HepG2 (cell line): ENCODE results near the gene INAFM1. TPM values are rescaled to one million over a fixed set of nuclear protein-coding genes. Genes with fewer than 3 reads are reported as not detected.

Source experiments
- ATAD3A ChIP-seq: sonication (generic); formaldehyde crosslinking; IDR thresholded peaks from 2 replicates; pipeline ENCODE4 v1.4.0; 2020; ENCODE audit warnings: missing genetic modification reagents
- DNMT1 ChIP-seq: sonication (generic); formaldehyde crosslinking; IDR thresholded peaks from 2 replicates; pipeline ENCODE4 v1.5.1; 2020; ENCODE audit warnings: mild to moderate bottlenecking, missing genetic modification reagents
- DRAP1 ChIP-seq: IDR thresholded peaks from 2 replicates; pipeline ENCODE4 v1.6.1; 2016; ENCODE audit warnings: missing genetic modification reagents, missing compliant biosample characterization
- E2F1 ChIP-seq: sonication (generic); formaldehyde crosslinking; IDR thresholded peaks from 2 replicates; pipeline ENCODE4 v1.5.0; 2020; ENCODE audit warnings: missing genetic modification reagents
- IRF1 ChIP-seq: sonication (generic); formaldehyde crosslinking; IDR thresholded peaks from 2 replicates; pipeline ENCODE4 v1.4.0; 2020; ENCODE audit warnings: low read depth, mild to moderate bottlenecking, missing genetic modification reagents
- MATR3 ChIP-seq: sonication (generic); formaldehyde crosslinking; IDR thresholded peaks from 2 replicates; pipeline ENCODE4 v1.4.0; 2020; ENCODE audit warnings: missing genetic modification reagents
- NFIB ChIP-seq: sonication (generic); formaldehyde crosslinking; IDR thresholded peaks from 2 replicates; pipeline ENCODE4 v1.9.0; 2021; ENCODE audit warnings: missing genetic modification reagents, mild to moderate bottlenecking, borderline replicate concordance
- PRMT3 ChIP-seq: sonication (generic); formaldehyde crosslinking; IDR thresholded peaks from 2 replicates; pipeline ENCODE4 v1.8.1; 2022; ENCODE audit warnings: low read depth, mild to moderate bottlenecking, moderate library complexity, missing genetic modification reagents, borderline replicate concordance
- RAD51 ChIP-seq: fragments of 450-650 bp; IDR thresholded peaks from 2 replicates; pipeline ENCODE4 v1.6.1; 2016; ENCODE audit warnings: borderline replicate concordance
- SETDB1 ChIP-seq: sonication (generic); formaldehyde crosslinking; IDR thresholded peaks from 2 replicates; pipeline ENCODE4 v1.5.1; 2020; ENCODE audit warnings: missing genetic modification reagents, mild to moderate bottlenecking, borderline replicate concordance
- SRY ChIP-seq: sonication (generic); formaldehyde crosslinking; IDR thresholded peaks from 2 replicates; pipeline ENCODE4 v1.8.0; 2022; ENCODE audit warnings: mild to moderate bottlenecking, missing genetic modification reagents
- TBP ChIP-seq: sonication (generic); formaldehyde crosslinking; IDR thresholded peaks from 2 replicates; pipeline ENCODE4 v1.5.0; 2020; ENCODE audit warnings: missing genetic modification reagents
- TP53 ChIP-seq: sonication (generic); formaldehyde crosslinking; conservative IDR thresholded peaks from 2 replicates; pipeline ENCODE4 v1.4.0; 2020; ENCODE audit warnings: missing genetic modification reagents
- TRIM24 ChIP-seq: sonication (generic); formaldehyde crosslinking; IDR thresholded peaks from 2 replicates; pipeline ENCODE4 v1.8.0; 2022; ENCODE audit warnings: mild to moderate bottlenecking, missing genetic modification reagents
- YEATS2 ChIP-seq: sonication (generic); formaldehyde crosslinking; IDR thresholded peaks from 2 replicates; pipeline ENCODE4 v1.4.0; 2020; ENCODE audit warnings: missing genetic modification reagents, borderline replicate concordance
- ZFP91 ChIP-seq: sonication (generic); formaldehyde crosslinking; IDR thresholded peaks from 2 replicates; pipeline ENCODE4 v1.9.0; 2022; ENCODE audit warnings: missing genetic modification reagents, mild to moderate bottlenecking, borderline replicate concordance
- ZNF260 ChIP-seq: sonication (generic); formaldehyde crosslinking; IDR thresholded peaks from 2 replicates; pipeline ENCODE4 v1.4.0; 2020; ENCODE audit warnings: missing genetic modification reagents, low read depth, mild to moderate bottlenecking, borderline replicate concordance
- ZNF280B ChIP-seq: sonication (generic); formaldehyde crosslinking; IDR thresholded peaks from 2 replicates; pipeline ENCODE4 v1.5.0; 2020; ENCODE audit warnings: missing genetic modification reagents, mild to moderate bottlenecking, borderline replicate concordance
- ZNF430 ChIP-seq: sonication (generic); formaldehyde crosslinking; IDR thresholded peaks from 2 replicates; pipeline ENCODE4 v1.9.0; 2021; ENCODE audit warnings: mild to moderate bottlenecking, missing genetic modification reagents
- ZNF546 ChIP-seq: sonication (generic); formaldehyde crosslinking; conservative IDR thresholded peaks from 2 replicates; pipeline ENCODE4 v1.8.1; 2023; ENCODE audit warnings: mild to moderate bottlenecking, missing genetic modification reagents
- ZNF576 ChIP-seq: sonication (generic); formaldehyde crosslinking; IDR thresholded peaks from 2 replicates; pipeline ENCODE4 v1.4.0; 2020; ENCODE audit warnings: mild to moderate bottlenecking, missing genetic modification reagents
- ZNF710 ChIP-seq: sonication (generic); formaldehyde crosslinking; IDR thresholded peaks from 2 replicates; pipeline ENCODE4 v1.5.0; 2020; ENCODE audit warnings: mild to moderate bottlenecking, missing genetic modification reagents, borderline replicate concordance
- ZNF746 ChIP-seq: sonication (generic); formaldehyde crosslinking; IDR thresholded peaks from 2 replicates; pipeline ENCODE4 v1.8.0; 2022; ENCODE audit warnings: mild to moderate bottlenecking, missing genetic modification reagents
- polyA plus RNA-seq, 8 experiments: library from polyadenylated mRNA; depleted of rRNA in 3 of 8; stranded (reverse) in 7 of 8; unstranded in 1 of 8; fragments of >200 nt; fragmentation: Illumina TruSeq in 4 of 8; extraction: Trizol in 4 of 8; gene quantifications; 2 replicates each; pipeline versions ENCODE4 v1.2.1 to v1.2.3, GENCODE V29; 2011 to 2016; ENCODE audit warnings: low read depth in 4 of 8, missing spikeins in 1 of 8, mixed read lengths in 1 of 8; ENCODE audit not compliant: insufficient read depth in 1 of 8
- total RNA-seq, 5 experiments: library from RNA; depleted of rRNA; stranded (reverse); fragments of >200 nt; fragmentation: Illumina TruSeq; extraction: Trizol; gene quantifications; 2 replicates each; pipeline ENCODE4 v1.2.3, GENCODE V29; 2016; ENCODE audit warnings: low read depth in 1 of 5

Gene INAFM1
- total and polyA plus RNA-seq, 2 of the 13 experiments (the other 11 are each of a cell fraction or from before 2014, with no cell fraction given), result 0.88 to 1.9 TPM

GRCh38 chr19:47305309-47305751, 30.6 kb downstream of the INAFM1 start (continued):
- no peak for TF ChIP-seq ZNF710
- TF ChIP-seq ZNF430 (CRISPR knock-in tag), result no peak
- TF ChIP-seq PRMT3, result no peak
- TF ChIP-seq IRF1 (CRISPR knock-in tag), result no peak
- 0 out of 2 replicates have a peak, but pooled peaks have one; percentile 21 for TF ChIP-seq DRAP1 (CRISPR knock-in tag)
- TF ChIP-seq ZNF260, result no peak
- no peak for TF ChIP-seq ZNF746 (CRISPR knock-in tag)
- TF ChIP-seq ZFP91 (CRISPR knock-in tag), result no peak
- TF ChIP-seq SRY (CRISPR knock-in tag), result no peak
- TF ChIP-seq DNMT1 (CRISPR knock-in tag), result no peak
- no peak for TF ChIP-seq ATAD3A (CRISPR knock-in tag)
- no peak for TF ChIP-seq TRIM24 (CRISPR knock-in tag)
- no peak for TF ChIP-seq E2F1
- TF ChIP-seq TP53 (CRISPR knock-in tag), result no peak
- TF ChIP-seq ZNF546 (CRISPR knock-in tag), result no peak
- no peak for TF ChIP-seq ZNF280B (CRISPR knock-in tag)
- no peak for TF ChIP-seq YEATS2 (CRISPR knock-in tag)
- TF ChIP-seq SETDB1 (CRISPR knock-in tag), result no peak
- no peak for TF ChIP-seq RAD51
- TF ChIP-seq NFIB (CRISPR knock-in tag), result no peak
- no peak for TF ChIP-seq ZNF576 (CRISPR knock-in tag)
- no peak for TF ChIP-seq TBP
- TF ChIP-seq MATR3 (CRISPR knock-in tag), result no peak
